SK-N-SH (cell line): ENCODE measurements around the gene ZNF580. TPM values are rescaled to one million over a fixed set of nuclear protein-coding genes. Genes with fewer than 3 reads are reported as not detected.

ENCODE experiments used
- CTCF ChIA-PET: fragments of 300-600, 350-600 bp; formaldehyde crosslinking; extraction: SDS; loops from one replicate; lab custom pipeline; 2021; lab: Yijun Ruan, JAX
- POLR2A ChIA-PET: fragments of 350-600 bp; sonication (Branson Sonifier 250); formaldehyde crosslinking; extraction: SDS; loops from one replicate; lab custom pipeline; 2020; ENCODE audit warnings: antibody characterized with exemption, inconsistent platforms; lab: Yijun Ruan, JAX
- DNase-seq: peaks from one replicate; pipeline ENCODE4 v3.0.0; 2012
- H2AFZ ChIP-seq: fragments of 200-600 bp; sonication (generic); 2 replicates; pipeline ENCODE4 v1.8.1; 2016; ENCODE audit warnings: antibody characterized with exemption, mild to moderate bottlenecking, low read depth
- H3F3A ChIP-seq: fragments of 200-600 bp; sonication (generic); replicated peaks from 2 replicates; pipeline ENCODE3; 2016; ENCODE audit warnings: antibody characterized with exemption, mild to moderate bottlenecking; ENCODE audit not compliant: insufficient read depth
- H3K27ac ChIP-seq, 2 experiments: fragments of 200-500 bp in 1 of 2; fragments of 200-600 bp in 1 of 2; sonication (Bioruptor generic) in 1 of 2; sonication (generic), shearing (Covaris generic) in 1 of 2; 2 replicates each; pipeline versions ENCODE4 v1.5.1 to v1.6.1; 2014 to 2016; ENCODE audit warnings: low read depth in 2 of 2, inconsistent platforms in 1 of 2, low read length in 1 of 2, mild to moderate bottlenecking in 1 of 2, mixed read lengths in 1 of 2
- H3K27me3 ChIP-seq: fragments of 200-600 bp; sonication (generic), shearing (Covaris generic); 2 replicates; pipeline ENCODE4 v1.6.1; 2016; ENCODE audit warnings: mixed run types; ENCODE audit not compliant: insufficient read depth
- H3K36me3 ChIP-seq, 2 experiments: fragments of 200-500 bp in 1 of 2; fragments of 200-600 bp in 1 of 2; sonication (Bioruptor generic) in 1 of 2; sonication (generic) in 1 of 2; replicated peaks in 1 of 2; 2 replicates each; pipeline versions ENCODE3 to v1.5.1; 2014 to 2016; ENCODE audit warnings: low read length in 1 of 2, mild to moderate bottlenecking in 1 of 2; ENCODE audit not compliant: insufficient read depth in 2 of 2, control insufficient read depth in 1 of 2
- H3K4me1 ChIP-seq, 2 experiments: fragments of 200-500 bp in 1 of 2; fragments of 200-600 bp in 1 of 2; sonication (Bioruptor generic) in 1 of 2; sonication (generic), shearing (Covaris generic) in 1 of 2; 2 replicates each; pipeline versions ENCODE4 v1.5.1 to v1.6.1; 2014 to 2016; ENCODE audit warnings: low read depth in 1 of 2, low read length in 1 of 2, mixed run types in 1 of 2; ENCODE audit not compliant: insufficient read depth in 2 of 2, control insufficient read depth in 1 of 2
- H3K4me2 ChIP-seq: fragments of 200-600 bp; sonication (generic), shearing (Covaris generic); 2 replicates; pipeline ENCODE4 v1.6.1; 2017; ENCODE audit warnings: mixed run types
- H3K4me3 ChIP-seq, 2 experiments: fragments of 200-500 bp in 1 of 2; fragments of 200-600 bp in 1 of 2; sonication (Bioruptor generic) in 1 of 2; sonication (generic), shearing (Covaris generic) in 1 of 2; 2 replicates each; pipeline versions ENCODE4 v1.5.1 to v1.8.1; 2014 to 2016; ENCODE audit warnings: low read depth in 2 of 2, inconsistent platforms in 1 of 2, low read length in 1 of 2, mild to moderate bottlenecking in 1 of 2, mixed read lengths in 1 of 2, moderate library complexity in 1 of 2
- H3K79me2 ChIP-seq: fragments of 200-600 bp; sonication (generic); 2 replicates; pipeline ENCODE4 v1.8.1; 2017; ENCODE audit warnings: mild to moderate bottlenecking; ENCODE audit not compliant: insufficient read depth
- H3K9ac ChIP-seq: fragments of 200-600 bp; sonication (generic); 2 replicates; pipeline ENCODE4 v1.6.1; 2017; ENCODE audit warnings: mixed run types
- H3K9me2 ChIP-seq: fragments of 200-600 bp; sonication (generic); 2 replicates; pipeline ENCODE4 v1.6.1; 2017; ENCODE audit warnings: mixed run types
- H3K9me3 ChIP-seq: fragments of 200-600 bp; sonication (generic); 2 replicates; pipeline ENCODE4 v1.6.1; 2017; ENCODE audit warnings: mixed run types, mild to moderate bottlenecking, moderate library complexity
- H4K20me1 ChIP-seq: fragments of 200-600 bp; sonication (generic); 2 replicates; pipeline ENCODE4 v1.6.1; 2017; ENCODE audit warnings: mild to moderate bottlenecking, mixed run types; ENCODE audit not compliant: insufficient read depth
- CHD2 ChIP-seq: fragments of 150-350 bp; IDR thresholded peaks from 2 replicates; pipeline ENCODE4 v1.6.1; 2018; ENCODE audit warnings: low read length; ENCODE audit not compliant: partially characterized antibody
- EP300 ChIP-seq, 2 experiments: IDR thresholded peaks; 2 replicates each; pipeline versions ENCODE4 v1.4.0 to v1.6.1; 2012; ENCODE audit warnings: borderline replicate concordance in 1 of 2, low read depth in 1 of 2, low read length in 1 of 2
- EZH2phosphoT487 ChIP-seq: fragments of 200-600 bp; sonication (generic); IDR thresholded peaks from 2 replicates; pipeline ENCODE4 v1.6.1; 2017; ENCODE audit warnings: low read depth, mixed run types, mild to moderate bottlenecking, antibody characterized with exemption, moderate library complexity, borderline replicate concordance
- FOXM1 ChIP-seq: IDR thresholded peaks from 2 replicates; pipeline ENCODE4 v1.4.0; 2012; ENCODE audit warnings: low read depth, mild to moderate bottlenecking
- GATA2 ChIP-seq: sonication (generic); formaldehyde crosslinking; IDR thresholded peaks from 2 replicates; pipeline ENCODE4 v1.5.0; 2020; ENCODE audit warnings: mild to moderate bottlenecking, missing genetic modification reagents
- IRF3 ChIP-seq: fragments of 150-350 bp; IDR thresholded peaks from 2 replicates; pipeline ENCODE4 v1.6.1; 2016; ENCODE audit warnings: mild to moderate bottlenecking, low read depth, low read length
- JUND ChIP-seq: IDR thresholded peaks from 2 replicates; pipeline ENCODE4 v1.4.0; 2012
- MAX ChIP-seq: IDR thresholded peaks from 2 replicates; pipeline ENCODE4 v1.4.0; 2012; ENCODE audit warnings: low read depth
- MEF2A ChIP-seq: IDR thresholded peaks from 2 replicates; pipeline ENCODE4 v1.4.0; 2012; ENCODE audit warnings: low read depth, borderline replicate concordance
- NFIC ChIP-seq: IDR thresholded peaks from 2 replicates; pipeline ENCODE4 v1.4.0; 2012; ENCODE audit warnings: borderline replicate concordance
- NRF1 ChIP-seq: IDR thresholded peaks from 2 replicates; pipeline ENCODE4 v1.6.1; 2012; ENCODE audit warnings: low read depth, mild to moderate bottlenecking, low read length
- PBX3 ChIP-seq: IDR thresholded peaks from 2 replicates; pipeline ENCODE4; 2012
- POLR2AphosphoS5 ChIP-seq: IDR thresholded peaks from 2 replicates; pipeline ENCODE4 v1.6.1; 2012; ENCODE audit warnings: low read depth, low read length
- REST ChIP-seq: IDR thresholded peaks from 2 replicates; pipeline ENCODE4 v1.6.1; 2012; ENCODE audit warnings: mild to moderate bottlenecking, low read depth, low read length, moderate library complexity
- RFX5 ChIP-seq: IDR thresholded peaks from 2 replicates; pipeline ENCODE4 v1.6.1; 2012; ENCODE audit warnings: mild to moderate bottlenecking, improper control_type of control experiment, low read length
- SIN3A ChIP-seq: IDR thresholded peaks from 2 replicates; pipeline ENCODE4 v1.6.1; 2012; ENCODE audit warnings: low read depth, mild to moderate bottlenecking, low read length, moderate library complexity, borderline replicate concordance
- SMC3 ChIP-seq: IDR thresholded peaks from 2 replicates; pipeline ENCODE4 v1.6.1; 2012; ENCODE audit warnings: low read depth, low read length, improper control_type of control experiment
- TCF12 ChIP-seq: IDR thresholded peaks from 2 replicates; pipeline ENCODE4 v1.4.0; 2012
- TEAD4 ChIP-seq: IDR thresholded peaks from 2 replicates; pipeline ENCODE4 v1.4.0; 2012; ENCODE audit warnings: mild to moderate bottlenecking, borderline replicate concordance; ENCODE audit not compliant: insufficient read depth
- YY1 ChIP-seq: IDR thresholded peaks from 2 replicates; pipeline ENCODE4 v1.4.0; 2012; ENCODE audit warnings: low read depth, mild to moderate bottlenecking
- ZBTB33 ChIP-seq: IDR thresholded peaks from 2 replicates; pipeline ENCODE4 v1.4.0; 2012; ENCODE audit warnings: low read depth, borderline replicate concordance
- WGBS: methylation state at CpG from one replicate; pipeline ENCODE4 v1.1.6; 2017; ENCODE audit warnings: low lambda C conversion rate; 5-methylcytosine and 5-hydroxymethylcytosine counted together
- polyA plus RNA-seq, 3 experiments: library from polyadenylated mRNA; depleted of rRNA; stranded (reverse); fragments of >200 nt; gene quantifications; 2 replicates each; pipeline ENCODE4 v1.2.3, GENCODE V29; 2012

The ZNF580 gene
- polyA plus RNA-seq, 1 of the 3 experiments (the other 2 are of a cell fraction): 21.9 TPM

GRCh38 chr19:55647732-55648584 lies 7.2 kb downstream of the ZNF580 start, which contains the start of gene CCDC106 (continued):
- TF ChIP-seq YY1 (no peak; the same call in 1 of the 2 replicates), RFX5 (no peak), GATA2 (CRISPR knock-in tag) (no peak), FOXM1 (no peak), NRF1 (no peak)

- H3K79me2 ChIP-seq: peaks cover 33% of the 10 kb centered on the region
- WGBS: 64% methylated on average over 11 of the region's 25 CpGs
- peaks cover 17% of the 10 kb centered on the region for H3F3A ChIP-seq
- ChIA-PET CTCF (interaction anchor here (0.7 to 4.5 kb wide), 5 partner anchors 9 to 508 kb away, joined by 3 to 30 read pairs (median 4); no protein-coding TSS in a partner anchor), POLR2A (no interaction called here)
- H3K9ac ChIP-seq: peak overlapping the region; percentile 77
- no peaks in the 10 kb centered on the region for H3K27me3 ChIP-seq
- peaks cover 5 to 35% of the 10 kb centered on the region in 2 experiments; a peak in 2 of 4 replicates for H3K4me1 ChIP-seq
- H4K20me1 ChIP-seq: no peaks in the 10 kb centered on the region
- H3K9me3 ChIP-seq: no peaks in the 10 kb centered on the region
- peak; percentile 41 for DNase-seq
- H2AFZ ChIP-seq: no peak overlapping the region
- peak overlapping the region in 1 of 2 experiments; percentile 94; a peak in 1 of 4 replicates for H3K27ac ChIP-seq
- H3K36me3 ChIP-seq: peaks cover 3 to 30% of the 10 kb centered on the region in 2 experiments
- H3K4me3 ChIP-seq: peak overlapping the region; percentile 77 to 82
- peak overlapping the region; percentile 96 for H3K4me2 ChIP-seq
- H3K9me2 ChIP-seq: no peaks in the 10 kb centered on the region
- no peak for TF ChIP-seq PBX3
- no peak for TF ChIP-seq TCF12
- TF ChIP-seq EP300 (IDR thresholded peaks at IDR 0.05; ENCODE audit: borderline replicate concordance in 1 of 2, low read depth in 1 of 2, low read length in 1 of 2): no peak
- no peak for TF ChIP-seq EZH2phosphoT487
- TF ChIP-seq IRF3: no peak
- TF ChIP-seq MEF2A: no peak
- no peak for TF ChIP-seq POLR2AphosphoS5
- TF ChIP-seq MAX: no peak
- TF ChIP-seq GATA2 (CRISPR knock-in tag): no peak
- no peak for TF ChIP-seq FOXM1
- TF ChIP-seq SIN3A: no peak
- no peak for TF ChIP-seq REST
- TF ChIP-seq SMC3: no peak
- no peak for TF ChIP-seq TEAD4
- TF ChIP-seq JUND: no peak
- no peak for TF ChIP-seq NFIC
- TF ChIP-seq RFX5: no peak
- no peak for TF ChIP-seq CHD2
- no peak for TF ChIP-seq ZBTB33
Measured at GRCh38 chr19:55648585-55649267, 7.9 kb downstream of the ZNF580 start.
